Measurements from ENCODE around the gene METAP1D. TPM values are rescaled to one million over a fixed set of nuclear protein-coding genes. Genes with fewer than 3 reads are reported as not detected.

Gene METAP1D
- total RNA-seq, 1 experiment from 2014 or later = 4.7 TPM

DNA sequence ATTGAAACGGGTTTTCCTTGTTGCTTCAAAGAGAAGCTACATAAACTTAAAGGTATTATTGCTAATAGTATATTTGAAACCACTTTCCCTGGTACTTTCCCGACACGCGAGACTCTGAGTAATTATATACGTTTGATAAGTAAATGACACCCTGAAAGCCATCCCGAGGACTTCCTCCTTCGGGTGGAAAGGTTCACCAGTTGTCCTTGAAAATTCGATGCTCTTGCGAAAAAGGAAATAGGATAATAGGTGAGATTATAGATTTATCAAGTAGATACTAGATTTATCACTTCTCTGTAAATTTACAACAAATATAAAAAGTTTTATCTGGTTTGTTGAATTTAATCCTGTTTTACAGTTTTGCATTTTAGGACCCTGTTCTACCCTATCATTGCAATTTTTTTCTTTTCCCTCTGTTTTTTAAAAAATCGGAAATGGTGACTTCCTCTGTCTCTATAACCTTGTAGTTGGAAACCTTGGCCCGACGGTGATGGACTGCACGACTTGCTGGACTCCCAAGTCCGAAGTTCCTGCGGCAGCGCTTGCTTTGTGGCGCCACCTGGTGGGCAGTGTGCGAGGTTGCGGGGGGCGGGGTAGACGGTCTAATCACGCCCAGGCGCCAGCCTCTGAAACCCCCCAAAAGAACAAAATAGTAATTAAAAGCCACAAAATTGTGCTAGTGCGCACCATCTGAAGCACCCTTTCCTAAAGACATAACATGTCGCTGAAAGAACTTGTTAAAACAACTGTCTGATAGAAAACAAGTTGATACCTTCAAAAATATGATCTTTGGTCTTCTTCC is 103.9 kb downstream of the METAP1D start:
- POLR2A ChIA-PET = interaction anchor here (0.6 to 1.0 kb wide), 3 partner anchors 17 to 221 kb away, joined by 3 to 4 read pairs (median 3); partner anchors contain the start of gene DLX1
- no peaks in the 10 kb centered on the region for H3K36me3 Mint-ChIP-seq
- H3K9me3 Mint-ChIP-seq = no peaks in the 10 kb centered on the region
- TF ChIP-seq TEAD1 (CRISPR knock-in tag; IDR thresholded peaks at IDR 0.05) (no peak), ATF1 (CRISPR knock-in tag; IDR thresholded peaks at IDR 0.05) (no peak), SP1 (CRISPR knock-in tag; conservative IDR thresholded peaks at IDR 0.05) (peak; percentile 70), GABPB1 (CRISPR knock-in tag; IDR thresholded peaks at IDR 0.05) (peak; percentile 49; the same call in 1 of the 2 replicates), JAZF1 (CRISPR knock-in tag; IDR thresholded peaks at IDR 0.05) (no peak), ATF2 (CRISPR knock-in tag; IDR thresholded peaks at IDR 0.05; ENCODE audit: borderline replicate concordance, low read depth) (no peak), ZNF121 (CRISPR knock-in tag; IDR thresholded peaks at IDR 0.05) (peak; percentile 73; the same call in 1 of the 2 replicates), TEAD4 (CRISPR knock-in tag; IDR thresholded peaks at IDR 0.05) (no peak)
- TF ChIP-seq, protein P1, sequence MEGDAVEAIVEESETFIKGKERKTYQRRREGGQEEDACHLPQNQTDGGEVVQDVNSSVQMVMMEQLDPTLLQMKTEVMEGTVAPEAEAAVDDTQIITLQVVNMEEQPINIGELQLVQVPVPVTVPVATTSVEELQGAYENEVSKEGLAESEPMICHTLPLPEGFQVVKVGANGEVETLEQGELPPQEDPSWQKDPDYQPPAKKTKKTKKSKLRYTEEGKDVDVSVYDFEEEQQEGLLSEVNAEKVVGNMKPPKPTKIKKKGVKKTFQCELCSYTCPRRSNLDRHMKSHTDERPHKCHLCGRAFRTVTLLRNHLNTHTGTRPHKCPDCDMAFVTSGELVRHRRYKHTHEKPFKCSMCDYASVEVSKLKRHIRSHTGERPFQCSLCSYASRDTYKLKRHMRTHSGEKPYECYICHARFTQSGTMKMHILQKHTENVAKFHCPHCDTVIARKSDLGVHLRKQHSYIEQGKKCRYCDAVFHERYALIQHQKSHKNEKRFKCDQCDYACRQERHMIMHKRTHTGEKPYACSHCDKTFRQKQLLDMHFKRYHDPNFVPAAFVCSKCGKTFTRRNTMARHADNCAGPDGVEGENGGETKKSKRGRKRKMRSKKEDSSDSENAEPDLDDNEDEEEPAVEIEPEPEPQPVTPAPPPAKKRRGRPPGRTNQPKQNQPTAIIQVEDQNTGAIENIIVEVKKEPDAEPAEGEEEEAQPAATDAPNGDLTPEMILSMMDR (IDR thresholded peaks at IDR 0.05) = peak; percentile 96
- CTCF ChIA-PET = interaction anchor here (0.9 to 7.1 kb wide), 16 partner anchors 7 to 402 kb away, joined by 3 to 123 read pairs (median 6); partner anchors contain the start of gene DLX1
- peaks cover 45% of the 10 kb centered on the region for H3K4me1 Mint-ChIP-seq
- peaks cover 99% of the 10 kb centered on the region for H3K27me3 Mint-ChIP-seq (ENCODE audit: low read depth)
- H3K27ac Mint-ChIP-seq = no peak overlapping the region
- no peak for ATAC-seq
- peak overlapping the region; percentile 72 for H3K4me3 Mint-ChIP-seq
- peak; percentile 93 for DNase-seq (ENCODE audit: low spot score)

DNA sequence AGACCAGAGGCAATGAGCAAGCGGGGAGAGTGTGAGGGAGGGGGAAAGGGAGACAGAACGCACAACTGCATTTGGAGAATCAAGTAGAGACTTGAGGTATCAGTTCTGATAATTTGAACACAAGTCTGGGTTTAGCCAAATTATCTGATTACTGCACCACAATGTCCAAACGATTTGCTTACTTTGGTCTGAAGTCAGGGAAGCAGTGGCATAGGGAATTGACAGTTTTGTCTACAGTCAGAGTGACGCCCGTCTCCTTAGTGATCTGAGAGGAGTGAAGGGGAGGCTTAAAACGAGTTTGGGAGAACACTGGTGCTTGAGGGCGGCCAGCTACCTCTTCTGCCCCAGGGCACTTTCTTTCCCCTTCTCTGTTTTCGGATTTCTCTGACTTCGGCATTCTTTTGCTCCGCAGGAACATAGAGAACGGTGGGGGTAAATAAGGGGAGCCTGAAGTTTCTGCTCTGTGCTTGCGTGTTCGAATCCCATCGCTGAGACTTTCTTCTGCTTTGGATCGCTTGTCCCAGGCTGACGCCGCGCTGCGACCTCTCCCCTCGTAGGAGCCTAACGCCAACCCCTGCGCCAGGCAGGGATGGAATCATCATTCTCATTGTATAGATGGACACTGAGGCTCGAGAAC is 105.8 kb downstream of the METAP1D start:
- CTCF ChIA-PET = interaction anchor here (1.0 to 7.1 kb wide), 15 partner anchors 9 to 532 kb away, joined by 3 to 123 read pairs (median 9); partner anchors contain the start of gene DLX1
- Mint-ChIP-seq H3K27me3 (ENCODE audit: low read depth) (peaks cover 98% of the 10 kb centered on the region), H3K36me3 (no peaks in the 10 kb centered on the region), H3K4me3 (peak overlapping the region; percentile 72), H3K27ac (no peak overlapping the region), H3K4me1 (peaks cover 53% of the 10 kb centered on the region), H3K9me3 (no peaks in the 10 kb centered on the region)
- no peak for ATAC-seq
- POLR2A ChIA-PET = interaction anchor here (0.5 to 1.5 kb wide), 2 partner anchors 12 to 183 kb away, joined by 4 to 6 read pairs; partner anchors contain the start of gene HAT1
- no peak for DNase-seq (ENCODE audit: low spot score)
- no peak for TF ChIP-seq ELF4 (CRISPR knock-in tag; IDR thresholded peaks at IDR 0.05; ENCODE audit: low read depth)
- no peak for TF ChIP-seq ESRRA (CRISPR knock-in tag; IDR thresholded peaks at IDR 0.05; ENCODE audit: borderline replicate concordance)
- TF ChIP-seq ZNF423 (CRISPR knock-in tag; IDR thresholded peaks at IDR 0.05) = no peak
- TF ChIP-seq PRRX2 (CRISPR knock-in tag; IDR thresholded peaks at IDR 0.05) = no peak
- TF ChIP-seq SMAD4 (CRISPR knock-in tag; IDR thresholded peaks at IDR 0.05) = no peak
- TF ChIP-seq FOXK1 (CRISPR knock-in tag; IDR thresholded peaks at IDR 0.05) = no peak
- no peak for TF ChIP-seq NFYB (CRISPR knock-in tag; conservative IDR thresholded peaks at IDR 0.05; ENCODE audit: low read depth)
- no peak for TF ChIP-seq ZNF532 (CRISPR knock-in tag; IDR thresholded peaks at IDR 0.05; ENCODE audit: borderline replicate concordance)
- TF ChIP-seq, protein P2, sequence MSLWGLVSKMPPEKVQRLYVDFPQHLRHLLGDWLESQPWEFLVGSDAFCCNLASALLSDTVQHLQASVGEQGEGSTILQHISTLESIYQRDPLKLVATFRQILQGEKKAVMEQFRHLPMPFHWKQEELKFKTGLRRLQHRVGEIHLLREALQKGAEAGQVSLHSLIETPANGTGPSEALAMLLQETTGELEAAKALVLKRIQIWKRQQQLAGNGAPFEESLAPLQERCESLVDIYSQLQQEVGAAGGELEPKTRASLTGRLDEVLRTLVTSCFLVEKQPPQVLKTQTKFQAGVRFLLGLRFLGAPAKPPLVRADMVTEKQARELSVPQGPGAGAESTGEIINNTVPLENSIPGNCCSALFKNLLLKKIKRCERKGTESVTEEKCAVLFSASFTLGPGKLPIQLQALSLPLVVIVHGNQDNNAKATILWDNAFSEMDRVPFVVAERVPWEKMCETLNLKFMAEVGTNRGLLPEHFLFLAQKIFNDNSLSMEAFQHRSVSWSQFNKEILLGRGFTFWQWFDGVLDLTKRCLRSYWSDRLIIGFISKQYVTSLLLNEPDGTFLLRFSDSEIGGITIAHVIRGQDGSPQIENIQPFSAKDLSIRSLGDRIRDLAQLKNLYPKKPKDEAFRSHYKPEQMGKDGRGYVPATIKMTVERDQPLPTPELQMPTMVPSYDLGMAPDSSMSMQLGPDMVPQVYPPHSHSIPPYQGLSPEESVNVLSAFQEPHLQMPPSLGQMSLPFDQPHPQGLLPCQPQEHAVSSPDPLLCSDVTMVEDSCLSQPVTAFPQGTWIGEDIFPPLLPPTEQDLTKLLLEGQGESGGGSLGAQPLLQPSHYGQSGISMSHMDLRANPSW (CRISPR knock-in tag; conservative IDR thresholded peaks at IDR 0.05; ENCODE audit: low read depth) = no peak
- TF ChIP-seq RELA (CRISPR knock-in tag; IDR thresholded peaks at IDR 0.05; ENCODE audit: borderline replicate concordance) = no peak
- TF ChIP-seq ATF1 (CRISPR knock-in tag; IDR thresholded peaks at IDR 0.05) = no peak
- TF ChIP-seq ATF3 (CRISPR knock-in tag; conservative IDR thresholded peaks at IDR 0.05) = no peak
- TF ChIP-seq TEAD4 (CRISPR knock-in tag; IDR thresholded peaks at IDR 0.05) = no peak
- no peak for TF ChIP-seq ZBTB43 (CRISPR knock-in tag; IDR thresholded peaks at IDR 0.05)

Data from WTC11 (cell line).